HCT116 (cell line): ENCODE data around the gene THSD8.

ENCODE experiments used
- CTCF ChIP-seq, 3 experiments: fragments of 200-600 bp in 1 of 3; sonication (generic) in 1 of 3; IDR thresholded peaks in 2 of 3; conservative IDR thresholded peaks in 1 of 3; 2 replicates each; pipeline ENCODE4 v1.5.1; 2012 to 2017; ENCODE audit warnings: low read depth in 2 of 3, low read length in 2 of 3, antibody characterized with exemption in 1 of 3, borderline replicate concordance in 1 of 3, control low read depth in 1 of 3, mild to moderate bottlenecking in 1 of 3, mixed read lengths in 1 of 3, mixed run types in 1 of 3, moderate library complexity in 1 of 3; ENCODE audit not compliant: insufficient read depth in 1 of 3
- EZH2 ChIP-seq: fragments of 200-600 bp; sonication (generic); IDR thresholded peaks from 2 replicates; pipeline ENCODE4 v1.6.1; 2017; ENCODE audit warnings: antibody characterized with exemption, mixed run types
- POLR2AphosphoS5 ChIP-seq: IDR thresholded peaks from 2 replicates; pipeline ENCODE4 v1.6.1; 2011; ENCODE audit warnings: mild to moderate bottlenecking, low read depth, low read length, moderate library complexity

DNA sequence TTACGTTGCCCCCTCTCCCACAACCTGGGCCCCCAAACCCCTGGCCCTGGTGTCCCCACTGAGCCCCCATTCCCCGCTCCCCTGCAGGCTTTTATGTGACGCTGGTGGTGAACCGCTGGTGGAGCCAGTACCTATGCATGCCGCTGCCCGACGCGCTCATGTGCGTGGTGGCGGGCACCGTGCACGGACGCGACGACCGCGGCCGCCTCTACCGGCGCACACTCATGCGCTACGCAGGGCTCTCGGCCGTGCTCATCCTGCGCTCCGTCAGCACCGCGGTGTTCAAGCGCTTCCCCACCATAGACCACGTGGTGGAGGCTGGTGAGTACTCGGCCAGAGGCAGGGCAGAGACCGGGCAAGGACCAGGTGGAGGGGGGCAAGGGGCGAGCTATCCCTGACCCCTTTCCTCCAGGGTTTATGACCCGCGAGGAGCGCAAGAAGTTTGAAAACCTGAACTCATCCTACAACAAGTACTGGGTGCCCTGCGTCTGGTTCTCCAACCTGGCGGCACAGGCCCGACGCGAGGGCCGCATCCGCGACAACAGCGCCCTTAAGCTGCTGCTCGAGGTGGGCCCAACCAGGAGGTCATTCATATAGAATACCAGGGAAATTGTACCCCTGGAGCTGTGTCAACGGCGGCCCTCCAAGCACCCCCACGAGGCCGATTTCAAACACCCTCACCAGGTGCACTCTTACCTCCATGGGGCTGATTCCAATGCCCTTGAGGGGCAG, 47.2 kb upstream of the THSD8 start:
- TF ChIP-seq CTCF (IDR thresholded peaks at IDR 0.05 in 2 of 3, conservative IDR thresholded peaks at IDR 0.05 in 1 of 3; ENCODE audit: borderline replicate concordance in 1 of 3, insufficient read depth in 1 of 3, low read depth in 2 of 3, low read length in 2 of 3) (no peak), EZH2 (no peak), POLR2AphosphoS5 (no peak)
